ENCODE data around the gene GPR15LG.
"Not testable (repeated sequence)": the region's sequence is repeated elsewhere in the genome, so short reads cannot be mapped to it uniquely, and the experiment has no call there.

GPR15LG gene

GRCh38 chr10:84173501-84173929 is at the start of gene GPR15LG:
GPR15LG (plus strand) TSS chr10:84173801; CDS start chr10:84173852, 51 bp downstream.
- no peak for DNase-seq (ENCODE audit: low read depth)

- not testable (repeated sequence) for DNase-seq (ENCODE audit: low read depth)
These were observed 47.5 kb upstream of the GPR15LG start for GRCh38 chr10:84125910-84126784.

DNA sequence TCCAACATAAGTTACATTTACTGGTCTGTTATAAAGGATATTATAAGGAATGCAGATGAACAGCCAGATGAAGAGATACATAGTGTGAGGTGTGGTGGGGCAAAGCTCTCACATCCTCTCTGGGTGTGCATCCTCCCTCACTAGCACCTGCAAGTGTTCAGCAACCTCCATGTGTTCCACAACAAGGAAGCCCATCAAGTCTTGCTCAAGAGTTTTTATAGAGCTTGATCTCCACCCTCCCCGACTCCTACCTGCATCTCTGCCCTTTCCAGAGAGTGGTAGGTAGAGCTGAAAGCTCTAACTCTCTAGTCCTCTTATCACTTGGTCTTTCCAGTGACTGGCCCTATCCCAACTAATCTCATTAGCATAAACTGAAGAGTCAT is 46.8 kb upstream of the GPR15LG start:
- no peak for DNase-seq (ENCODE audit: low read depth)

- no peak for DNase-seq (ENCODE audit: low read depth)
These were observed 37.8 kb upstream of the GPR15LG start for GRCh38 chr10:84135836-84136235.

DNA sequence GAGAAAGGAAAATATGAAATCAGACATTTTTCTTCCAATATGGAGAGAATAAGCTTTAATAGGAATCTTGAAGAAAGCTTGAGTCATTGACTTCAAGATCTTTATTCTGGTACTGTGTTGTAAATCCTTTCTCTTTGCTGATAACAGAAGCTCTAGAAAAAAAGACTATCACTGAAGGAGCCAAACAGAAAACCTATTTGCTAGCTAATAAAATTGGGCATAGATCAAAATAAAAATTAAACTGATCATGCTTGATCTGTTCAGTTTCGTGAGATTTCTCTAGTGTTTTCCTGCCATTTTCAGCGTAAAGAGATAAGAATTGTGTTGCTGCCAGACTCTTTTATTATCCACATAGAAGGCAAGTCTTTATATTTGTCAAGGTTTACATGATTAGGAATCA is 35.8 kb upstream of the GPR15LG start:
- no peak for DNase-seq (ENCODE audit: low read depth)

- peak; percentile 24 for DNase-seq (ENCODE audit: low read depth)
These were observed 35.0 kb upstream of the GPR15LG start for GRCh38 chr10:84138478-84139125.

- DNase-seq (ENCODE audit: low read depth) = peak; percentile 99
These were observed 34.2 kb upstream of the GPR15LG start, which contains the start of gene GHITM for GRCh38 chr10:84139126-84140035. GHITM (plus strand) TSS chr10:84139509; CDS start chr10:84141501, 1,992 bp downstream.

GRCh38 chr10:84140036-84140379 is 33.6 kb upstream of the GPR15LG start:
- no peak for DNase-seq (ENCODE audit: low read depth)

- DNase-seq (ENCODE audit: low read depth) = no peak
These were observed 26.3 kb upstream of the GPR15LG start for GRCh38 chr10:84147347-84147746.

- DNase-seq (ENCODE audit: low read depth) = not testable (repeated sequence)
These were observed 25.5 kb upstream of the GPR15LG start for GRCh38 chr10:84148006-84148597.

GRCh38 chr10:84149854-84150253 is 23.7 kb upstream of the GPR15LG start:
- DNase-seq (ENCODE audit: low read depth) = no peak

DNA sequence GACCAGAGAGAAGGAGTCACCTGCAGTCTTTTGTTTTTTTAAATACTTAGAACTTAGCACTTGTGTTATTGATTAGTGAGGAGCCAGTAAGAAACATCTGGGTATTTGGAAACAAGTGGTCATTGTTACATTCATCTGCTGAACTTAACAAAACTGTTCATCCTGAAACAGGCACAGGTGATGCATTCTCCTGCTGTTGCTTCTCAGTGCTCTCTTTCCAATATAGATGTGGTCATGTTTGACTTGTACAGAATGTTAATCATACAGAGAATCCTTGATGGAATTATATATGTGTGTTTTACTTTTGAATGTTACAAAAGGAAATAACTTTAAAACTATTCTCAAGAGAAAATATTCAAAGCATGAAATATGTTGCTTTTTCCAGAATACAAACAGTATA is 20.8 kb upstream of the GPR15LG start:
- DNase-seq (ENCODE audit: low read depth) = no peak

GRCh38 chr10:84155521-84155920 is 18.1 kb upstream of the GPR15LG start:
- DNase-seq (ENCODE audit: low read depth) = no peak

DNA sequence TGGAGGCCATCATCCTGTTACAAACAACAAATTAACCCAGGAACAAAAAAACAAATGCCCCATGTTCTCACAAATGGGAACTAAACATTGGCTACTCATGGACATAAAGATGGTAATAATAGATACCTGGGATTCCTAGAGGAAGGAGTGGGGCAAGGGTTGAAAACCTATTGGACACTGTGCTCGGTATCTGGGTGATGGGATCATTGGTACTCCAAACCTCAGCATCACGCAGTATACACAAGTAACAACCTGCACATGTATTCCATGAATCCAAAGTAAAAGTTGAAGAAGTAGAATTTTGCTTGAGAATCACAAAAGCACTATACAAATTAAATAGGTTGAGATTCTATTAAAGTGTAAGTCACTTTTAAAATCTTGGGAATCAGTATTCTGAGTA is 17.6 kb upstream of the GPR15LG start:
- no peak for DNase-seq (ENCODE audit: low read depth)

DNA sequence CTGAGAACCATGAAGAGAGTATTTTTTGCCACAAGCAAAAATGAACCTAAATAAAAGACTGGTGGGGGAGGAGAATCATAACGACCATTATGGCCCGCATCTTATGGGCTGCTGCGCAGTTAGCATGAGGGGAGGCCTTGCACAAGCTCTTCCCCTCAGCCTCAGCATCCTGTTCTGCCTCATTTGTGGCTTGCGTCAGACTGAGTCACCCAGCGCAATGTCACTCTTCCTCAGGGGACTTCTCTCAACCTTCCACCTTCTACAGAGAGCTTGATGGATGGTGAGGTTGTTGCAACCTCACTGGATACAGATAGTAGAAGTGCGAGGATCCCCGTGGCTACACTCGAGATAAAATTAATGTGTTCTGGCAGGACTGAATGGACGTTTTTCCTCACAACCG is 16.8 kb upstream of the GPR15LG start:
- DNase-seq (ENCODE audit: low read depth) = peak; percentile 44

DNA sequence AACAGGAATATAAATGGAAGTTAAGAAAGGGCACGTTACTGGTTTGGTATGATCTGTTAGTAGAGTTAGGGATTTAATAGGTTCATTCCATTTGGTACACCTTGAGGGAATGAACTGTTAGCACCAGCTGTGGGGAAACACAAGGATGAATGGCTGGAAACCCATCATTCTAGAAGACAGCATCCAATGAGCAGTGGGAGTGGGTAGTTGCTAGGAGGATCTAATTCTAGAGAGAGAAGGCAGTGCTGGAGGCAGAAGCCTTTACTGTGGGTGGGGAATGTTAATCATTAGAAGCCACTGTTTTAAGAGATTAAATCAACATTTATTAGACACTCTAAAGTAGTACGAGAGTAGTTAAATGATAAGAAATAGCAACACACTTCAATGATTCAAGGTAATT is 15.5 kb upstream of the GPR15LG start:
- DNase-seq (ENCODE audit: low read depth) = no peak

- no peak for DNase-seq (ENCODE audit: low read depth)
These were observed 15.1 kb upstream of the GPR15LG start for GRCh38 chr10:84158550-84158949.

DNA sequence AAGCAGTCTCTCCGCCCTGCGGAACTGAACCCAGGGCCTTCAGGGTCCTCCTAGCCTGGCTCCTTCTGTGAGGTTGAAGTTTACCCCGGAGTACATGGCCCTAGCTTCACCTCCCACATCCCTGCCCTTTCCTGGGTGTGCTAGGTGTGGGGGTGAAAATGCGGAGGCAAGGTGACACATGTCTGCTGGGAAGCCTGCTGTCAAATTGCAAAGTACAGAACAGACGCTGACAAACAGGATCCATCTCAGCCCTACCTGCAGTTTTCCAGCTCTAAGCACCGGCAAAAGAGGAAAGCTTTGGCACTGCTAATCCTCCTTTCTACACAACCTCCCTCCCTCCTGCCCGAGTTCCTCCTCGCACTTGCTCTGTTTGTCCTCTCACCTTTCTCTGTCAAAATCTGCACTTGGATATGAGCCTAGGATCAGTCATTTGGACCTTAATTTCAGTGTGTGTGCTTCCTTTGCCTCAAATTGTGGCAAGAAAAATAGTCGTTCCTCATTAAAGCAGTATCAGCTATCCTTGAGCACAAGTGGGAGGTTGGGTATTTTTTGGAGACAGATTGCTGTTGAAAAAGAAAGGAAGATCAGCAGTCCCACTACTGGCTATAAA is 14.4 kb upstream of the GPR15LG start:
- DNase-seq (ENCODE audit: low read depth) = no peak

- DNase-seq (ENCODE audit: low read depth) = no peak
These were observed 12.8 kb upstream of the GPR15LG start for GRCh38 chr10:84160663-84161362.

DNA sequence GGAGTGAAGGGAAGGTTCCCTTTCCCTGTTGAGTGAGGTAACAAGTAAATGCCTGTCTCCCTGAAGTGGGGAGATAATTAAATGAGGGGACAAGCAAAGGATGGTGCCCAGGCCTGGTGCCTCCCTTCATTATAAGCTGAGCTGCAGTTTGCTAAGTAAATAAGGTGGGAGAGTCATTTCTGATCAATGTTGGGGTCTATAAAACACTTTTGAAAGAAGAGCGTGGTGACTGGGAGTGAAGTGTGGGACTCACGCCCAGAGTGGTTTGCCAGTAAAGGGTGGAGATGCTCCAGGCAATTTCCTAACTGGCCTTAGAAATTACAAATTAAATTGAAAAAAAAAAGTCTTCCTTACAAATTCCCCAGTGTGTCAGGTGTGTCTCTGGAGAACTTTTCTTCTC is 9.6 kb upstream of the GPR15LG start:
- DNase-seq (ENCODE audit: low read depth) = no peak

DNA sequence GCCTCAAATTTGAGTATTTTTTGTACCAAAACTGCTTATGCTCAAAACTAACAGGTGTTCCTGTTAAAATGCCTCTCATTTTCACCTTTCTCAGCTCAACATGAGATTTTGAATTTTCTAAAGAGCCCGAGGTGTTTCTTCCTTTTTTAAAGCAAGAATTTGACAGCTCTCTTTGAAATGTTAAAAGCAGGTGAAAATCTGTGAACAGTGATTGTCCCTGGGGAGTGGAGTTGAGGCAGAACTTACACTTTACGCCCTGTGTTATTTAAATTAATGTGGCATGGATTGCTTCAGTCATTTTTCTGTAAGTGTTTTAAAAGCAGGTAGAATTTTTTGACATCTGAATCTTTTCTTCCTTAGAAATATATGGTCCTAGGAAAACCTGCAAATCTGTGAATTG is 9.2 kb upstream of the GPR15LG start:
- DNase-seq (ENCODE audit: low read depth) = no peak
